ENCODE data around the gene FAM111B.

DNA sequence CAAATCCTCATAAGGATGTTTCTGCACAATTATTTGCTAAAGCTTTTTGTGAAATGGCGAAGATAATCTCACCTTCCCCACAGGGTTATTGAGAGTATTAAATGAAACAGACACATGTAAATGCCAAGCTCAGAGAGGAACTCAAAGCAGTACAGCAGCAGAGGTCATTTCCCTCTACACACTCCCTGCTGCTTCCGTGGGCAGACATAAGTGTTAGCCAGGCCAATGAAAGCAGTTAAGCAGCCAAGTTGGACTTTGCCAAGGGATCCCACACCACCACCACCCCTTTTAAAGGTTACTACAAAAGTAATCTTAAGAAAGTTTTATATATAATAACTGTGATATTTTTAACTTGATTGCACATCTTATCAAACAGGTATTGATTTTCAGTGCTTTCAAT lies 31.6 kb downstream of the FAM111B start:
- TF ChIP-seq POLR2A (IDR thresholded peaks at IDR 0.05) (no peak), POLR2AphosphoS5 (IDR thresholded peaks at IDR 0.05) (no peak)
